Sigmoid colon (tissue), 4 donors: ENCODE results near the gene YIPF7.

ENCODE experiments used
- EP300 ChIP-seq, 4 donors: sonication (generic); formaldehyde crosslinking; IDR thresholded peaks; one replicate each; pipeline ENCODE4 v1.6.1; 2017; ENCODE audit warnings: antibody characterized with exemption in 4 of 4
- TF ChIP-seq, protein P1 (sequence below), 4 experiments: fragments of 450-650 bp in 3 of 4; fragments of 200-600 bp in 1 of 4; IDR thresholded peaks; one replicate each; pipeline ENCODE4 v1.5.1; 2016 to 2019; ENCODE audit warnings: antibody characterized with exemption in 4 of 4, mild to moderate bottlenecking in 3 of 4, moderate library complexity in 2 of 4

- TF ChIP-seq, protein P1, sequence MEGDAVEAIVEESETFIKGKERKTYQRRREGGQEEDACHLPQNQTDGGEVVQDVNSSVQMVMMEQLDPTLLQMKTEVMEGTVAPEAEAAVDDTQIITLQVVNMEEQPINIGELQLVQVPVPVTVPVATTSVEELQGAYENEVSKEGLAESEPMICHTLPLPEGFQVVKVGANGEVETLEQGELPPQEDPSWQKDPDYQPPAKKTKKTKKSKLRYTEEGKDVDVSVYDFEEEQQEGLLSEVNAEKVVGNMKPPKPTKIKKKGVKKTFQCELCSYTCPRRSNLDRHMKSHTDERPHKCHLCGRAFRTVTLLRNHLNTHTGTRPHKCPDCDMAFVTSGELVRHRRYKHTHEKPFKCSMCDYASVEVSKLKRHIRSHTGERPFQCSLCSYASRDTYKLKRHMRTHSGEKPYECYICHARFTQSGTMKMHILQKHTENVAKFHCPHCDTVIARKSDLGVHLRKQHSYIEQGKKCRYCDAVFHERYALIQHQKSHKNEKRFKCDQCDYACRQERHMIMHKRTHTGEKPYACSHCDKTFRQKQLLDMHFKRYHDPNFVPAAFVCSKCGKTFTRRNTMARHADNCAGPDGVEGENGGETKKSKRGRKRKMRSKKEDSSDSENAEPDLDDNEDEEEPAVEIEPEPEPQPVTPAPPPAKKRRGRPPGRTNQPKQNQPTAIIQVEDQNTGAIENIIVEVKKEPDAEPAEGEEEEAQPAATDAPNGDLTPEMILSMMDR (IDR thresholded peaks at IDR 0.05) = no peak
- TF ChIP-seq EP300 (IDR thresholded peaks at IDR 0.05) = peak in 1 of 4 donors; percentile 49
Measured at GRCh38 chr4:44678094-44679041, 26.9 kb upstream of the YIPF7 start, which contains the start of gene GUF1.
